ENCODE measurements around the gene KCNK15.

GRCh38 chr20:44730441-44730840 lies 15.2 kb upstream of the KCNK15 start:
- TF ChIP-seq CTCF (IDR thresholded peaks at IDR 0.05; ENCODE audit: low read depth, low read length, missing input control) (no peak), GABPA (IDR thresholded peaks at IDR 0.05 in 1 of 2, conservative IDR thresholded peaks at IDR 0.05 in 1 of 2) (no peak), MAX (IDR thresholded peaks at IDR 0.05) (no peak), YY1 (IDR thresholded peaks at IDR 0.05) (no peak), REST (IDR thresholded peaks at IDR 0.05) (no peak), HNF4G (IDR thresholded peaks at IDR 0.05) (no peak), RAD21 (IDR thresholded peaks at IDR 0.05) (no peak), TAF1 (conservative IDR thresholded peaks at IDR 0.05) (no peak), SP1 (IDR thresholded peaks at IDR 0.05) (no peak)
